Lung (tissue), 12 donors: ENCODE measurements around the gene CRABP2. TPM values are rescaled to one million over a fixed set of nuclear protein-coding genes. Genes with fewer than 3 reads are reported as not detected.

ENCODE experiments used
- ATAC-seq: fragments of 200-7000 bp; cut with Tn5 transposase; one replicate; pipeline ENCODE4 v1.9.1; 2020; ENCODE audit warnings: moderate number of reproducible peaks; ENCODE audit not compliant: insufficient read depth, low FRiP score
- DNase-seq, 3 donors: peaks; one replicate each; pipeline ENCODE4 v3.0.0-alpha.2; 2013 to 2017
- H3K27ac ChIP-seq, 2 donors: one replicate each; pipeline ENCODE4 v1.5.1; 2013; ENCODE audit warnings: mild to moderate bottlenecking in 2 of 2, moderate library complexity in 2 of 2, control low read depth in 1 of 2, inconsistent platforms in 1 of 2, low read depth in 1 of 2, low read length in 1 of 2
- H3K27me3 ChIP-seq, 3 donors: one replicate each; pipeline ENCODE4 v1.5.1; 2013; ENCODE audit warnings: low read length in 2 of 3; ENCODE audit not compliant: control insufficient read depth in 3 of 3, insufficient read depth in 3 of 3
- H3K36me3 ChIP-seq, 4 donors: one replicate each; pipeline ENCODE4 v1.5.1; 2013; ENCODE audit warnings: low read length in 4 of 4, mild to moderate bottlenecking in 1 of 4, moderate library complexity in 1 of 4; ENCODE audit not compliant: control insufficient read depth in 4 of 4, insufficient read depth in 4 of 4
- H3K4me1 ChIP-seq, 5 donors: one replicate each; pipeline ENCODE4 v1.5.1; 2013; ENCODE audit warnings: low read length in 5 of 5, mild to moderate bottlenecking in 2 of 5, moderate library complexity in 1 of 5; ENCODE audit not compliant: control insufficient read depth in 5 of 5, insufficient read depth in 5 of 5
- H3K4me3 ChIP-seq: one replicate; pipeline ENCODE4 v1.5.1; 2013; ENCODE audit warnings: mild to moderate bottlenecking, control low read depth, moderate library complexity
- H3K9ac ChIP-seq, 2 donors: one replicate each; pipeline ENCODE4 v1.5.1; 2013; ENCODE audit warnings: low read length in 2 of 2, control low read depth in 1 of 2; ENCODE audit not compliant: insufficient read depth in 1 of 2
- H3K9me3 ChIP-seq, 4 donors: one replicate each; pipeline ENCODE4 v1.5.1; 2013; ENCODE audit warnings: low read length in 3 of 4, mild to moderate bottlenecking in 1 of 4, moderate library complexity in 1 of 4; ENCODE audit not compliant: control insufficient read depth in 4 of 4, insufficient read depth in 3 of 4
- CTCF ChIP-seq: IDR thresholded peaks from 2 replicates; pipeline ENCODE4 v1.5.1; 2012; ENCODE audit warnings: mild to moderate bottlenecking; ENCODE audit errors: control extremely low read depth, extremely low read depth
- WGBS, 2 donors: extraction: QIAGEN DNeasy Blood & Tissue Kit; methylation state at CpG; one replicate each; pipeline ENCODE4 v1.1.7; 2013; 5-methylcytosine and 5-hydroxymethylcytosine counted together
- polyA plus RNA-seq, 2 donors: library from polyadenylated mRNA; stranded (reverse); fragments of 200-250 nt; gene quantifications; one replicate each; pipeline ENCODE4 v1.2.1, GENCODE V29; 2013
- total RNA-seq, 2 donors: library from RNA; depleted of rRNA in 1 of 2; stranded (reverse); fragments of >200 nt in 1 of 2; gene quantifications; one replicate each; pipeline ENCODE4 v1.2.1, GENCODE V29; 2014 to 2021
- donor health status: control.
- donor health status: control.
- donor health status: Bipolar disorder and iron deficiency.
- donor health status: healthy.
- donor health status: DM: yes; HTN: yes; CAD: no.

Gene CRABP2
- total and polyA plus RNA-seq, 4 donors = 1.3 to 13.6 (median 4.9) TPM

GRCh38 chr1:156682166-156682890 is 23.1 kb downstream of the CRABP2 start:
- no peak for TF ChIP-seq CTCF
- H3K36me3 ChIP-seq = no peaks in the 10 kb centered on the region
- WGBS, 2 donors = 68 to 82% methylated on average over 5 of the region's 5 CpGs

GRCh38 chr1:156681196-156681960 is 24.0 kb downstream of the CRABP2 start:
- DNase-seq (no peak), ATAC-seq (no peak)
- H3K9ac ChIP-seq = no peak overlapping the region
- WGBS, 2 donors = 72 to 87% methylated on average over 8 of the region's 8 CpGs
- H3K27me3 ChIP-seq = peaks cover 0 to 7% (median 6%) of the 10 kb centered on the region in 3 donors
- no peaks in the 10 kb centered on the region for H3K36me3 ChIP-seq
- no peak overlapping the region for H3K4me3 ChIP-seq
- H3K9me3 ChIP-seq = no peaks in the 10 kb centered on the region
- no peak overlapping the region for H3K27ac ChIP-seq
- peaks cover 0 to 11% (median 4%) of the 10 kb centered on the region in 5 donors for H3K4me1 ChIP-seq
- TF ChIP-seq CTCF = no peak

More at GRCh38 chr1:156682166-156682890, 23.1 kb downstream of the CRABP2 start:
- no peak overlapping the region for H3K9ac ChIP-seq
- H3K9me3 ChIP-seq = no peaks in the 10 kb centered on the region
- H3K27me3 ChIP-seq = peaks cover 0 to 7% (median 6%) of the 10 kb centered on the region in 3 donors
- H3K27ac ChIP-seq = no peak overlapping the region
- peaks cover 0 to 6% (median 2%) of the 10 kb centered on the region in 5 donors for H3K4me1 ChIP-seq
- H3K4me3 ChIP-seq = no peak overlapping the region
- ATAC-seq (no peak), DNase-seq (no peak)

GRCh38 chr1:156680056-156680455 is 25.3 kb downstream of the CRABP2 start:
- Histone ChIP-seq H3K4me1 (peaks cover 0 to 24% (median 4%) of the 10 kb centered on the region in 5 donors), H3K4me3 (no peak overlapping the region), H3K36me3 (no peaks in the 10 kb centered on the region), H3K27me3 (peaks cover 0 to 7% (median 6%) of the 10 kb centered on the region in 3 donors), H3K9me3 (no peaks in the 10 kb centered on the region), H3K9ac (no peak overlapping the region), H3K27ac (no peak overlapping the region)
- ATAC-seq (no peak), DNase-seq (no peak)
- TF ChIP-seq CTCF = no peak
- 57 to 59% methylated on average over 2 of the region's 2 CpGs for WGBS, 2 donors
